Measurements from ENCODE around the gene DCDC2.

DCDC2 gene

DNA sequence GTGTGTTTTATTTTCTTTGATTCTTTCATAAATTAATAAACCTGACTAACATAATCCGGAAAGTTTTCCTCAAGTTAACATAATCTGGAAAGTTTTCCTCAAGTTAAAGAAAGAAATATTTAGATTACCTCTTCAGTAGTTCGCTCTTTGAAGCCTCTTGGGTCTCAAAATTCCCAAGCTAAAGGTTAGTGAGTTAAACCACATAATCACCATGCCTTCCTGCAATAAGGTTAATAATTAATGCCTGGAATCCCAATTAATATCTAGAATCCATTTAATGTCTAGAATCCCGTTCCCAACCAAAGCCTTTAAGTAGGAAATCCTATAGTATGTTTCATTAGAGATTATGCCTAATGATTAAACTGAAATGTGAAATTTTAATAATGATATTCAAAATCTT lies 12.9 kb downstream of the DCDC2 start:
- TF ChIP-seq POLR2AphosphoS5 (IDR thresholded peaks at IDR 0.05; ENCODE audit: low read depth, low read length) (no peak), SIN3A (IDR thresholded peaks at IDR 0.05; ENCODE audit: borderline replicate concordance, insufficient read depth, low read length) (no peak)

DNA sequence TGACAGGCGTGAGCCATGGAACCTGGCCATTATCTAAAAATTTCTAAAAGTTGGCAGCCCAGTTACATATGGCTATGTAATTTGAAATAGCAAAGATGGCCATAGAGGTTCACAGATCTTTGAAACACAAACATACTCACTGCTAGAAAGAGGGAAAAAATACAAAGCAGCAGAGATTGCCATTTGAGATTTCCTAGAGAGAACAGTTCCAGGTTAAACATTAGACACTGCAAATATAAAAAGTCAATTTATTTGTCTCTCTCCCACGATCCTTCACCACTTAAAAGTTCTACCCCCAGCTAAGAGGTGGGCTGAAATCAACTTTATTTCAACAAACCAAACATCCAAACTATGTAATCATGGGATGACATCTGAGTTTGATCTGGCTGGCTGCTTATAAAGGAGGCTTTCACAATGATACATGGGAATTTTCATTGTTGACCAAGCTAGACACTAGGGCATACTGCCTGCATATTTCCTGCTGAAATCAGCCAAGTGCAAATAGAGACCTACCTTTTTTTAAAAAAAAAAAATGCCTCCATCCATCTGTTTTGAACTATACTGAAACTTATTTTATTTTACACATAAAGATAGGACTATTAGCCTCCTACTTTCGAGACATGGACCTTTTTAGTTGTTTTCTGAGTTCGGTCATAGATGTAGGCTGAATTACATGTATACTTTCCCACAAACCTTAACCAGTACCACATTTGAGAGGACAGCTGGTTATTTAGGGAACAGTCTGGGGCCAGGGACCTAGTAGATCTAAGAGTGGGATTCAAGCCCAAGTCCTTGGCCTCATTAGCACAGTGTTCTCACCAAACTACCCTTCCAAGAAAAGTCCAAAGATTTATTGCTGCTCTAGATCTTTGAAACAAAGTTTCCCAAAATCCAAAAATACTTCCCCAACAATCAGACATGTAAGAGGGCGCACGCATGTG lies 16.6 kb downstream of the DCDC2 start:
- TF ChIP-seq, protein P1, sequence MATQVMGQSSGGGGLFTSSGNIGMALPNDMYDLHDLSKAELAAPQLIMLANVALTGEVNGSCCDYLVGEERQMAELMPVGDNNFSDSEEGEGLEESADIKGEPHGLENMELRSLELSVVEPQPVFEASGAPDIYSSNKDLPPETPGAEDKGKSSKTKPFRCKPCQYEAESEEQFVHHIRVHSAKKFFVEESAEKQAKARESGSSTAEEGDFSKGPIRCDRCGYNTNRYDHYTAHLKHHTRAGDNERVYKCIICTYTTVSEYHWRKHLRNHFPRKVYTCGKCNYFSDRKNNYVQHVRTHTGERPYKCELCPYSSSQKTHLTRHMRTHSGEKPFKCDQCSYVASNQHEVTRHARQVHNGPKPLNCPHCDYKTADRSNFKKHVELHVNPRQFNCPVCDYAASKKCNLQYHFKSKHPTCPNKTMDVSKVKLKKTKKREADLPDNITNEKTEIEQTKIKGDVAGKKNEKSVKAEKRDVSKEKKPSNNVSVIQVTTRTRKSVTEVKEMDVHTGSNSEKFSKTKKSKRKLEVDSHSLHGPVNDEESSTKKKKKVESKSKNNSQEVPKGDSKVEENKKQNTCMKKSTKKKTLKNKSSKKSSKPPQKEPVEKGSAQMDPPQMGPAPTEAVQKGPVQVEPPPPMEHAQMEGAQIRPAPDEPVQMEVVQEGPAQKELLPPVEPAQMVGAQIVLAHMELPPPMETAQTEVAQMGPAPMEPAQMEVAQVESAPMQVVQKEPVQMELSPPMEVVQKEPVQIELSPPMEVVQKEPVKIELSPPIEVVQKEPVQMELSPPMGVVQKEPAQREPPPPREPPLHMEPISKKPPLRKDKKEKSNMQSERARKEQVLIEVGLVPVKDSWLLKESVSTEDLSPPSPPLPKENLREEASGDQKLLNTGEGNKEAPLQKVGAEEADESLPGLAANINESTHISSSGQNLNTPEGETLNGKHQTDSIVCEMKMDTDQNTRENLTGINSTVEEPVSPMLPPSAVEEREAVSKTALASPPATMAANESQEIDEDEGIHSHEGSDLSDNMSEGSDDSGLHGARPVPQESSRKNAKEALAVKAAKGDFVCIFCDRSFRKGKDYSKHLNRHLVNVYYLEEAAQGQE (IDR thresholded peaks at IDR 0.05; ENCODE audit: insufficient read depth in 1 of 2, low read depth in 2 of 2, low read length in 2 of 2), result no peak
- TF ChIP-seq POLR2AphosphoS5 (IDR thresholded peaks at IDR 0.05; ENCODE audit: low read depth, low read length) (no peak), FOXP2 (optimal IDR thresholded peaks at IDR 0.05; ENCODE audit: borderline replicate concordance, extremely low read depth, extremely low read length, insufficient read depth) (no peak), TAF1 (IDR thresholded peaks at IDR 0.05; ENCODE audit: borderline replicate concordance, insufficient read depth, low read length) (no peak), SIN3A (IDR thresholded peaks at IDR 0.05; ENCODE audit: borderline replicate concordance, insufficient read depth, low read length) (no peak)

DNA sequence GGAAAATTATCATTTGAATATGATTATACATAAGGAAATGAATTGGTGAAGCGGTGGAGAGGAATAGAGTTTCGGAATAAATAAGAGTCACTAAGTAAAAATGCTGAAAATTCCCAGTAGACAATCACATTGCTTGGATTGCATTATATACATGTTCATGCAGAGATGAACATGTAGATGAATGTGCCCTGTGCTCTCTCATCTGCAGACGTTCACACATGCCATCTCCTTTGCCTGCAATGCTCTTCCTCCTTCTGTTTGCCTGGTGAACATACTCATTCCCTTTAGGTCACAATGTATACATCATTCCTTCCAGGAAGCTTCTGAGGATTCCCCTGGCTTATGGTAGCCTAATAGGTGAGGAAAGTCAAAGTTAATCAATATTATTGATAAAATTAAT lies 17.9 kb downstream of the DCDC2 start:
- no peak for TF ChIP-seq POLR2AphosphoS5 (IDR thresholded peaks at IDR 0.05; ENCODE audit: low read depth, low read length)
- TF ChIP-seq, protein P1 (IDR thresholded peaks at IDR 0.05; ENCODE audit: insufficient read depth in 1 of 2, low read depth in 2 of 2, low read length in 2 of 2), result no peak
- no peak for TF ChIP-seq FOXP2 (optimal IDR thresholded peaks at IDR 0.05; ENCODE audit: borderline replicate concordance, extremely low read depth, extremely low read length, insufficient read depth)
- TF ChIP-seq TAF1 (IDR thresholded peaks at IDR 0.05; ENCODE audit: borderline replicate concordance, insufficient read depth, low read length), result no peak
- no peak for TF ChIP-seq SIN3A (IDR thresholded peaks at IDR 0.05; ENCODE audit: borderline replicate concordance, insufficient read depth, low read length)

DNA sequence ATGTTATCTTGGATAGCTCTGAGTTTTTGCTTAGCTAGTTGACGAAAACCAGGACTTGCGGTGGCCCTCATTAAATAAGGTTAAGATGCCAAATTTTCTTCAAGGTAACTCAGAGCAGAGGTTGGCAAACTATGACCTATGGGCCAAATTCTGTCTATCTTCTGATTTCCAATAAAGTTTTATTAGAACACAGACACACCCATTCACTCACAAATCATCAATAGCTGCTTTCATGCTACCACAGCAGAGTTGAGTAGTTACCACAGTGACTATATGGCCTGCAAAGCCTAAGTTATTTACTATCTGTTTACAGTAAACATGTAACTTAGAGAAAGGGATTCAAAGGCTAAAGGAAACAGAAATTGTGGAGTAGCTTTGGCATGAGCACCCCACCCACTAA lies 23.6 kb downstream of the DCDC2 start:
- TF ChIP-seq FOXP2 (optimal IDR thresholded peaks at IDR 0.05; ENCODE audit: borderline replicate concordance, extremely low read depth, extremely low read length, insufficient read depth), result no peak
- no peak for TF ChIP-seq SIN3A (IDR thresholded peaks at IDR 0.05; ENCODE audit: borderline replicate concordance, insufficient read depth, low read length)
- no peak for TF ChIP-seq TAF1 (IDR thresholded peaks at IDR 0.05; ENCODE audit: borderline replicate concordance, insufficient read depth, low read length)
- TF ChIP-seq POLR2AphosphoS5 (IDR thresholded peaks at IDR 0.05; ENCODE audit: low read depth, low read length), result no peak
- TF ChIP-seq, protein P1 (IDR thresholded peaks at IDR 0.05; ENCODE audit: insufficient read depth in 1 of 2, low read depth in 2 of 2, low read length in 2 of 2), result no peak

DNA sequence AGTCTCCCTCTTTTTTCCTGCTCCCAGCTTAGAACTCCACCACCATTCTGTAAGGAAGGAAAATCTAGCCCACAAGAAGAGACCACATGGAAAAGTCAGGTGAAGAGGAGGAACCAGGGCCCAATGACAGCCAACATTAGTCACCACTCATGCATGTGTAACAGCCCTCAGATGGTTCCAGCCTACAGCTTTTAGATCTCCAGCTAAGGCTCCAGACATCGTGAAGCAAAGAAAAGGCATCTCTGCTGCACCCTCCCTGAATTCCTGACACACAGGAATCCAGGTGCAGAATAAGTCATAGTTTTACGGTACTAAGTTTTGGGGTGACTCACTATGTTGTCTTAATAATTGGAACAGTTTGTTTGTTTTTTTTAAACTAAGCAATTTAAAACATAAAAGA lies 25.5 kb downstream of the DCDC2 start:
- TF ChIP-seq TAF1 (IDR thresholded peaks at IDR 0.05; ENCODE audit: borderline replicate concordance, insufficient read depth, low read length), result no peak
- TF ChIP-seq SIN3A (IDR thresholded peaks at IDR 0.05; ENCODE audit: borderline replicate concordance, insufficient read depth, low read length), result no peak
- TF ChIP-seq FOXP2 (optimal IDR thresholded peaks at IDR 0.05; ENCODE audit: borderline replicate concordance, extremely low read depth, extremely low read length, insufficient read depth), result no peak
- TF ChIP-seq POLR2AphosphoS5 (IDR thresholded peaks at IDR 0.05; ENCODE audit: low read depth, low read length), result no peak
- TF ChIP-seq, protein P1 (IDR thresholded peaks at IDR 0.05; ENCODE audit: insufficient read depth in 1 of 2, low read depth in 2 of 2, low read length in 2 of 2), result no peak

Measured in PFSK-1 (cell line).